Measurements from ENCODE around the gene RNF31.

Gene RNF31

DNA sequence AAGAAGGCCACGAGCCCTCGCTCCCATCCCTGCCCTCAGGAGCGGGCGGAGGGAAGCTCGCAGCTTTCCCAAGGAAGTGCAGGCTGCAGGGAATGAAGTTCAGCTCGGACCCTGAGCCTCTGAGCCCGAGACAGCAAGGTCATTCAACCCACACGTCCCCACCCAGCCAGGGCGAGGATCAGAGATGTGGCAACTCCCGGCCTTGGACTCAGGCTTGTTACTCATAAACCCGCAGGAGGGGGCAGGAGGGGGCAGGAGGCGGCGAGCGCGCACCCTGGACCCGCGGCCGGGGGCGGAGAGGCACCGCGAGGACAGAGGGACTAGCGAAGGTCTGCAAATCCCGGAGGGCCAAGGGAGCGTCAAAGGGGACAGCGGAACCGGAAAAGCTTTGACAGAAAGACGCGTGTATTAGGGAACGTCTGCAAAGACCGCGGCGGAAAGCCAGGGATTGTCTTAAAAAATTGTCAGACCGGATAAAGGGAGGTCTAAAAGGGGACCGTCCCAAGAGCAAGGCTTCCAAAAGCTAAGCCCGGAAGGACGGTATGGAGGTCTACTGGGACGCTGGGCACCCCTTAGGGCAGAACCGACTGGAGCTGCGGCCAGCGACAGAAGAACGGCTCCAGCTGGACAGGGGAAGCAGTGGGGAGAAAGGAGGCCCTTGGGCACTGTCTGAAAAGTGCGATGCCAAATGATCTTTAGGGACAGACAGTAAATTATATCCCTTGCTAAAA lies 33.3 kb upstream of the RNF31 start:
- TF ChIP-seq CTCF (IDR thresholded peaks at IDR 0.05) (no peak), ZFX (IDR thresholded peaks at IDR 0.05; ENCODE audit: borderline replicate concordance) (no peak)
- H3K27ac ChIP-seq: peak overlapping the region; percentile 99

GRCh38 chr14:24114532-24115421 lies 32.5 kb upstream of the RNF31 start, which contains the start of the genes DCAF11 and NRL:
TSS of gene DCAF11 (plus strand) at chr14:24114777. CDS start at chr14:24115595, 818 bp downstream.
TSS of gene NRL (minus strand) at chr14:24114949. CDS start at chr14:24082848, 32,101 bp downstream.
- H3K27ac ChIP-seq: peak within 1 kb of the TSS; percentile 99
- TF ChIP-seq CTCF (IDR thresholded peaks at IDR 0.05) (no peak), ZFX (IDR thresholded peaks at IDR 0.05; ENCODE audit: borderline replicate concordance) (no peak)

DNA sequence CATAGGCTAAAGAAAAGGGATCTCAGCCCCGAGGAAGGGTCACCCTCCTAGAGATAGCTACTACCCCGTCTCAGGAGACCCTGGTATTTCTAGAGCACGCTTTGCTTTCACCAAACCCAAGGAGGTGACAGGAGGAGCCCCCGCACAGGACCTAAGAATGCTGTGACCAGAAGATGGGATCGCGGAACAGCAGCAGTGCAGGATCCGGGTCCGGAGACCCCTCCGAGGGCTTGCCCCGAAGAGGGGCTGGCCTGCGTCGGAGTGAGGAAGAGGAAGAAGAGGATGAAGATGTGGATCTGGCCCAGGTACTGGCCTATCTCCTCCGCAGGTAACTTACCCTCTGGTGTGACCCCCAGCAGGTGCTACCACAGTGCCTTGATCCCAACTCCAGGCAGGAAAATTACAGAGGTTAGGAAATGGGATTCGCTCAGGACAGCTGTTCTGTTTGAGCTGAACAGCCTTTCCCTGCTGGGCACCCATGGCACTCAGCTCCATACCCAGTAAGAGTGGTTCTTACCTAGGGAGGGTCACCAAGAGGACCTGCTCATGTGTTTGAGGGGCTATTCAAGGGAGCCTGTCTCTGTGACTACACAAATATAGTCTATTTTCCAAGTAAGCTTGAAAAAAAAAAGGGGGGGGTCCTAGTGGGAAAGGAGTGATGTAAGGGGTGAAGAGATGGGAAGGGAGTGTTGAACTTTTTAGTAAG lies 31.7 kb upstream of the RNF31 start:
- TF ChIP-seq ZFX (IDR thresholded peaks at IDR 0.05; ENCODE audit: borderline replicate concordance): no peak
- no peak for TF ChIP-seq CTCF (IDR thresholded peaks at IDR 0.05)
- H3K27ac ChIP-seq: peak overlapping the region; percentile 99

DNA sequence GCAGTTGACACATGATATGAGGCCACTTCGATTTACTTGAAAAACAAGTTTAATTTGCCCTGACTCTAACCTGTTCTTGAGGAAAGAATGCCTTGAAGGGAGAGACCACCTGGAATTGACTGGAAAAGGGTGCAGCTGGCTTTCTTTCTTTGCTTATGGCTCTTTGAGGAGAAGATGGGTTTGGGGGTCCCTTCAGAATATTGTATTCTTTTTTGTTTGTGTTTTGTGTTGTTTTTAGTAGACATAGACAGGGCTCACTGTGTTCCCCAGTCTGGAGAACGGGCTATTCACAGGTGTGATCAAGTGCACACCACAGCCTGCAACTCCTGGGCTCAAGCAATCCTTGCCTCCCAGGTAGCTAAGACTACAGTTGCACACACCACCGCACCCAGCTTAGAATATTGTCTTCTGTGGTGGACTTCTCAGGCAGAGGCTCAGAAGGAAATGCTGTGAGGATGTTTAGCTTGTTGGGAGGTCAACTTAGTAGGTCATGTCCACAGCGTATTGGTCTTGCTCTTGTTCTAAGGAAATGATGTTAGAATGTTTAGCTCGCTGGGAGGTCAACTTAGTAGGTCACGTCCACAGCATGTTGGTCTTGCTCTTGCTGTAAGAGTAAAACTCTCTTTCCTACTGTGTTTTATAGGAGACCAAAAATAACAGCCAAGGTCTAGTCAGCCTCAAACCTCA lies 31.0 kb upstream of the RNF31 start:
- H3K27ac ChIP-seq: peak overlapping the region; percentile 99; the same call in 1 of the 2 replicates
- TF ChIP-seq ZFX (IDR thresholded peaks at IDR 0.05; ENCODE audit: borderline replicate concordance) (no peak), CTCF (IDR thresholded peaks at IDR 0.05) (no peak)

- no peak for TF ChIP-seq CTCF (IDR thresholded peaks at IDR 0.05)
- TF ChIP-seq ZFX (IDR thresholded peaks at IDR 0.05; ENCODE audit: borderline replicate concordance): no peak
- no peak overlapping the region for H3K27ac ChIP-seq
Measured at GRCh38 chr14:24117179-24117578, 30.1 kb upstream of the RNF31 start.

DNA sequence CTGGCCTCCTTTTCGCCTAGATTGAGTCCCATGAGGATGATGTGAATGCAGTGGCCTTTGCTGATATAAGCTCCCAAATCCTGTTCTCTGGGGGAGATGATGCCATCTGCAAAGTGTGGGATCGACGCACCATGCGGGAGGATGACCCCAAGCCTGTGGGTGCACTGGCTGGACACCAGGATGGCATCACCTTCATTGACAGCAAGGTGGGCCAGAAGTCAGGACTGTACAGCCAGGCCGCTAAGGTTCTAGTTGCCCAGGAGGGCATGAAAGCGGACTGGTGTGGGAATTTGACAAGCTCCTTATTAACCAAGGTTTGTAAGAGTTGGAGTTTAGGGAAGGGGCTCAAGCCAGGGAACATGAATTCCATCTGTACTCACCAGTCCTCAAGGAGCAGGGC lies 27.6 kb upstream of the RNF31 start:
- H3K27ac ChIP-seq: no peak overlapping the region
- TF ChIP-seq ZFX (IDR thresholded peaks at IDR 0.05; ENCODE audit: borderline replicate concordance) (no peak), CTCF (IDR thresholded peaks at IDR 0.05) (no peak)

All from 22Rv1 (cell line).